ENCODE measurements around the gene JSRP1. TPM values are rescaled to one million over a fixed set of nuclear protein-coding genes. Genes with fewer than 3 reads are reported as not detected.

Gene JSRP1
- total RNA-seq, 2 experiments from 2014 or later = 0.56 to 0.58 TPM

DNA sequence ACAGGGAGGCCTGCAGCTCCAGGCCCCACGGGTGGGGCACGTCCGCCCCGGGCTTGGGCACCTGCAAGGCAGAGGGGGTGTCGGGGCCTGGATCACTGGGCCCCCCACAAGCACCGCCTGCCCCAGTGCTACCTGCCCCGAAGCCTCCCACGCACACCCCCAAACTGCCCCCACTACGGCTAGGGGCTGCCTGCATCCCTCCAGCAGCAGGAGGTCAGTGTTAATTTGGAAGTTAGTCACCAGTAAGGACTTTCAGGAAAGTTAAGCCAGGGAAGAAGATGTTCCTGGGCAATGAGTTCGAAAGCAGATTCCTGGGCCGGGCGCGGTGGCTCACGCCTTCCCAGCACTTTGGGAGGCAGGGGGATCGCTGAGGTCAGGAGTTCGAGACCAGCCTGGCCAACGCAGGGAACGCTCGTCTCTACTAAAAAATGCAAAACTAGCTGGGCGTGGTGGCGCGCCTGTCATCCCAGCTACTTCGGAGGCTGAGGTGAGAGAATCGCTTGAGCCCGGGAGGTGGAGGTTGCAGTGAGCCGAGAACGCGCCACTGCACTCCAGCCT lies 20.3 kb upstream of the JSRP1 start:
- H3K36me3 Mint-ChIP-seq (ENCODE audit: low read depth) = peaks cover 39% of the 10 kb centered on the region
- H3K9me3 ChIP-seq (ENCODE audit: control insufficient read depth in 1 of 2, insufficient read depth in 1 of 2, low read length in 2 of 2) = peaks cover 0 to 6% of the 10 kb centered on the region in 2 experiments
- no peak overlapping the region for H3K4me3 Mint-ChIP-seq
- no peak overlapping the region for H3K27ac ChIP-seq (ENCODE audit: low read depth in 1 of 2, low read length in 2 of 2)
- POLR2A ChIA-PET = interaction anchor here (1.9 to 11.5 kb wide), 4 partner anchors 11 to 37 kb away, joined by 6 to 195 read pairs (median 14); partner anchors contain the start of gene JSRP1
- no peaks in the 10 kb centered on the region for H3K9me3 Mint-ChIP-seq
- no peak overlapping the region for H3K4me3 ChIP-seq (ENCODE audit: low read length)
- peaks cover 29% of the 10 kb centered on the region for H3K4me1 Mint-ChIP-seq (ENCODE audit: low read depth)
- ATAC-seq (ENCODE audit: poor library complexity) (no peak), DNase-seq (peak in 1 of 14 experiments; percentile 24)
- H3K4me1 ChIP-seq (ENCODE audit: insufficient read depth, low read length) = peaks cover 50% of the 10 kb centered on the region
- TF ChIP-seq CTCF (IDR thresholded peaks at IDR 0.05) = no peak
- intact Hi-C loops (cut with DNase I, micrococcal nuclease) = loop anchor here in 1 of 2 experiments (5.0 to 10.0 kb wide), 2 partner anchors 41 to 338 kb away; no protein-coding TSS in a partner anchor
- peaks cover 0 to 6% of the 10 kb centered on the region in 2 experiments for H3K27me3 ChIP-seq (ENCODE audit: control insufficient read depth in 1 of 2, insufficient read depth in 2 of 2, low read length in 2 of 2)
- peak overlapping the region; percentile 15 for H3K27ac Mint-ChIP-seq
- CTCF ChIA-PET = interaction anchor here (3.3 kb wide), 1 partner anchor 38 kb away, joined by 16 read pairs; no protein-coding TSS in a partner anchor
- H3K36me3 ChIP-seq (ENCODE audit: insufficient read depth, low read length) = peaks cover 29% of the 10 kb centered on the region
- H3K27me3 Mint-ChIP-seq = no peaks in the 10 kb centered on the region

DNA sequence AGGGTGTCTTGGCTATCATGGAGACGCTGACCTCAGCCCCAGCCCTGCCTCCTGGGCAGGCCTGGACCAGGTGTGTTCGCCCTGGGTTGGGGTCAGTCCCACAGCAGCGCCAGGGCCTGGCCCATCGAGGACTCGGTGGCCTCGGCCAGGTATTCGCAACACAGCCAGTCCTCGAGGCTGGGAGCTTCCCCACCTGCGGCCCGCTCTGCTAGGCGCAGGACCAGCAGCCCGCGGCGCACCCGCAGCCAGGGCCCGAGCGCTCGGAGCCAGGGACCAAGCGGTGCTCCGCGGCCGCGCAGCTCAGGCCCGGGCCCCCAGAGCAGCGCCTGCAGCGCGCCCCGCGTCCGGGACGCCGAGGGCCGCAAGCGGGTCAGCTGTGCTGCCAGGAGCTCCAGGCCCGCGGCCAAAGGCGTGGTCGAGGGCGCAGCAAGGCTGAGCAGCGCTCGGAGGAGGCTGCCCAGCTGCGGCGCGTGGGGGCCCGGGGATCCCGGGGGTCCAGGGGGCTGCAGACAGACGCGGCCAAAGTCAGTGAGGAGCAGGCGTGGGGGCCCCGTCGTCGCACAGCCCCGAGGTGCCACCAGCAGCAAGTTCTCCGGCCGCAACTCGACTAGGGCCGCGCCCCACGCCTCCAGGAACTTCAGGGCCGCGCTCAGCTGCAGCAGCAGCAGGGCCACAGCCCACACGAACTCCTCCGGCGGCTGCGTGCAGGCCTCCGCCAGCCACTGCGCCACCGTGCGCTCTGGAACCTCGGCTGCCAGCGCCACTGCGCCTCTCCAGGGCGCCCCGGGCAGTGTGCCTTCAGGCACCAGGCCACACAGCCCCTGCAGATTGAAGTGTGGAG lies 19.6 kb upstream of the JSRP1 start:
- POLR2A ChIA-PET = interaction anchor here (0.6 to 11.5 kb wide), 6 partner anchors 12 to 51 kb away, joined by 3 to 195 read pairs (median 5); partner anchors contain the start of genes JSRP1 and PLEKHJ1
- H3K9me3 Mint-ChIP-seq = no peaks in the 10 kb centered on the region
- peaks cover 0 to 6% of the 10 kb centered on the region in 2 experiments for H3K9me3 ChIP-seq (ENCODE audit: control insufficient read depth in 1 of 2, insufficient read depth in 1 of 2, low read length in 2 of 2)
- no peaks in the 10 kb centered on the region for H3K27me3 Mint-ChIP-seq
- H3K4me3 ChIP-seq (ENCODE audit: low read length) = no peak overlapping the region
- H3K27ac Mint-ChIP-seq = peak overlapping the region; percentile 97
- intact Hi-C loops (cut with DNase I, micrococcal nuclease) = loop anchor here (1.0 to 10.0 kb wide), 3 partner anchors 41 to 339 kb away; no protein-coding TSS in a partner anchor
- DNase-seq (peak in 1 of 14 experiments; percentile 49), ATAC-seq (ENCODE audit: poor library complexity) (no peak)
- H3K36me3 Mint-ChIP-seq (ENCODE audit: low read depth) = peaks cover 43% of the 10 kb centered on the region
- no peak for TF ChIP-seq CTCF (IDR thresholded peaks at IDR 0.05)
- peaks cover 53% of the 10 kb centered on the region for H3K4me1 ChIP-seq (ENCODE audit: insufficient read depth, low read length)
- H3K4me1 Mint-ChIP-seq (ENCODE audit: low read depth) = peaks cover 31% of the 10 kb centered on the region
- H3K36me3 ChIP-seq (ENCODE audit: insufficient read depth, low read length) = peaks cover 32% of the 10 kb centered on the region
- no peak overlapping the region for H3K4me3 Mint-ChIP-seq
- no peak overlapping the region for H3K27ac ChIP-seq (ENCODE audit: low read depth in 1 of 2, low read length in 2 of 2)
- H3K27me3 ChIP-seq (ENCODE audit: control insufficient read depth in 1 of 2, insufficient read depth in 2 of 2, low read length in 2 of 2) = peaks cover 0 to 6% of the 10 kb centered on the region in 2 experiments
- CTCF ChIA-PET = interaction anchor here (0.5 to 3.3 kb wide), 2 partner anchors 37 to 625 kb away, joined by 4 to 16 read pairs; partner anchors contain the start of gene ZNF57

DNA sequence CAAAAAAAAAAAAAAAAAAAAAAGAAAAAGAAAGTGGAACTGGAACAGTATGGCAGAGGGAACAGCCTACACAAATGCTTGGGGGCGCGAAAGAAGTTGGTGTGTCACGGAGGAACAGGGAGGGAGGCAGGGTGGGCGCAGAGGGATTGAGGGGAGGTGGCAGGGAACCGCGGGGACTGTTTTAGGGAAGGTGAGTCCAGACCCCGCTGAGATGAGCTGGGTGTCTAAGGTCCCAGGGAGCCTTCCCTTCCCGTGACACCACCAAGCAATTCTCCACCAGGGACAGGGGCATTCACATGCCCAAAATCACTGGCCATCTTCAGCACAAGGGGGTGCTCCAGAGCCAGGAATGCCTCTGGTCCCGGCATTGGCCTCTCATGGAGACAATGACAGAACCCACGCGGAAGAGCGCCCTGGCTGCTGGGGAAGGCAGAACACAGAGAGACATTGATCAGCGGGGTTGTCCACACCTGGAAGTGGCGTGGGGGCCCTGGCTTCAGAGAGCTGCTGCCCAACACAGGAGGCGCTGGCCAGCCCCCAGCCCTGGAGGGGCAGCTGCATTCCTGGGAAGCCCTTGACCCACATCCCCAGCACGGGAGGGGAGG lies 18.8 kb upstream of the JSRP1 start:
- Histone ChIP-seq H3K36me3 (ENCODE audit: insufficient read depth, low read length) (peaks cover 32% of the 10 kb centered on the region), H3K4me3 (ENCODE audit: low read length) (no peak overlapping the region), H3K27me3 (ENCODE audit: control insufficient read depth in 1 of 2, insufficient read depth in 2 of 2, low read length in 2 of 2) (peaks cover 0 to 6% of the 10 kb centered on the region in 2 experiments), H3K9me3 (ENCODE audit: control insufficient read depth in 1 of 2, insufficient read depth in 1 of 2, low read length in 2 of 2) (peaks cover 0 to 6% of the 10 kb centered on the region in 2 experiments), H3K4me1 (ENCODE audit: insufficient read depth, low read length) (peaks cover 47% of the 10 kb centered on the region), H3K27ac (ENCODE audit: low read depth in 1 of 2, low read length in 2 of 2) (no peak overlapping the region)
- Mint-ChIP-seq H3K27me3 (no peaks in the 10 kb centered on the region), H3K36me3 (ENCODE audit: low read depth) (peaks cover 48% of the 10 kb centered on the region), H3K9me3 (no peaks in the 10 kb centered on the region), H3K4me1 (ENCODE audit: low read depth) (peaks cover 31% of the 10 kb centered on the region), H3K4me3 (peak overlapping the region; percentile 85), H3K27ac (peak overlapping the region; percentile 97)
- peak; percentile 47 for TF ChIP-seq CTCF (IDR thresholded peaks at IDR 0.05)
- ATAC-seq (ENCODE audit: poor library complexity) = peak; percentile 17
- POLR2A ChIA-PET = interaction anchor here (0.6 to 11.5 kb wide), 6 partner anchors 14 to 51 kb away, joined by 3 to 195 read pairs (median 14); partner anchors contain the start of genes JSRP1, PLEKHJ1 and SF3A2
- CTCF ChIA-PET = interaction anchor here (0.5 to 3.3 kb wide), 7 partner anchors 14 to 1412 kb away, joined by 3 to 16 read pairs (median 5); partner anchors contain the start of gene ZNF57
- peak in 8 of 14 experiments; percentile 42 to 77 (median 56) for DNase-seq
- intact Hi-C loops (cut with DNase I, micrococcal nuclease) = loop anchor here (1.0 to 10.0 kb wide), 4 partner anchors 42 to 340 kb away; partner anchors contain the start of genes LSM7 (in 1 of the 2) and SPPL2B (in 1 of the 2)

Data from CD4-positive, alpha-beta T cell (primary cell).